Ovary (tissue), 10 donors: ENCODE results near the gene SCAPER. TPM values are rescaled to one million over a fixed set of nuclear protein-coding genes. Genes with fewer than 3 reads are reported as not detected.

ENCODE experiments used
- DNase-seq, 5 donors: peaks; one replicate each; pipeline ENCODE4 v3.0.0-alpha.2; 2019 to 2020
- H3K27ac ChIP-seq, 2 donors: fragments of 200-600 bp; one replicate each; pipeline versions ENCODE4 v1.5.1 to v1.8.0; 2019 to 2022
- H3K27me3 ChIP-seq: fragments of 200-600 bp; one replicate; pipeline ENCODE4 v1.8.0; 2022
- H3K36me3 ChIP-seq: fragments of 200-600 bp; sonication (generic); one replicate; pipeline ENCODE4 v1.5.1; 2019
- H3K4me1 ChIP-seq: one replicate; pipeline ENCODE4 v1.8.1; 2013; ENCODE audit warnings: mild to moderate bottlenecking, moderate library complexity; ENCODE audit not compliant: insufficient read depth
- H3K4me3 ChIP-seq: fragments of 200-600 bp; sonication (generic); one replicate; pipeline ENCODE4 v1.5.1; 2017
- H3K9me3 ChIP-seq, 2 donors: fragments of 200-600 bp in 1 of 2; sonication (generic) in 1 of 2; one replicate each; pipeline versions ENCODE4 v1.5.1 to v1.8.1; 2013 to 2019; ENCODE audit warnings: mild to moderate bottlenecking in 1 of 2, moderate library complexity in 1 of 2
- CTCF ChIP-seq, 3 donors: fragments of 450-650 bp in 2 of 3; fragments of 200-600 bp in 1 of 3; IDR thresholded peaks; one replicate each; pipeline versions ENCODE4 v1.5.1 to v1.8.0; 2016 to 2022; ENCODE audit warnings: antibody characterized with exemption in 3 of 3, mild to moderate bottlenecking in 1 of 3
- EP300 ChIP-seq: sonication (generic); formaldehyde crosslinking; IDR thresholded peaks from one replicate; pipeline ENCODE4 v1.6.1; 2017; ENCODE audit warnings: antibody characterized with exemption
- POLR2A ChIP-seq: fragments of 450-650 bp; IDR thresholded peaks from one replicate; pipeline ENCODE4 v1.6.1; 2017; ENCODE audit warnings: antibody characterized with exemption, mild to moderate bottlenecking, moderate library complexity
- WGBS, 3 donors: extraction: QIAGEN DNeasy Blood & Tissue Kit in 1 of 3; methylation state at CpG; one replicate each; pipeline versions ENCODE4 v1.1.5 to v1.1.7; 2013 to 2017; 5-methylcytosine and 5-hydroxymethylcytosine counted together
- intact Hi-C, 4 donors: fragments of 100-400 bp; cut with DNase I; formaldehyde crosslinking; loops; one replicate each; pipeline versions ENCODE4 v1.11.0 to v1.15.1; 2022 to 2023
- long read RNA-seq, 3 donors: library from polyadenylated mRNA in 2 of 3; unstranded in 2 of 3; transcript quantifications; one replicate each; pipeline ENCODE4 v2.0.0 and lab custom pipeline, GENCODE V29; 2021 to 2026
- polyA plus RNA-seq, 2 donors: library from polyadenylated mRNA; stranded (reverse); fragments of 200-250 nt in 1 of 2; fragments of 350-450 nt in 1 of 2; fragmentation: Illumina TruSeq in 1 of 2; extraction: RNeasy Lipid Tissue Mini Kit (QIAGEN cat#74804) in 1 of 2; gene quantifications; one replicate each; pipeline ENCODE4 v1.2.3, GENCODE V29; 2013 to 2014
- total RNA-seq, 7 donors: library from RNA; depleted of rRNA in 2 of 7; stranded (reverse); fragments of >200 nt in 2 of 7; fragmentation: NEBNext Ultra II Directional in 3 of 7; extraction: Animal tissue kit (Norgen Biotek cat#: 25700) in 3 of 7; gene quantifications; one replicate each; pipeline versions ENCODE4 v1.1.0 to v1.2.4, GENCODE V29; 2016 to 2023
- donor health status: DM: no; HTN: no; CAD: no; lungs with moderate emphysema.
- donor health status: DM: no; HTN: no; CAD: no.
- donor health status: Bipolar disorder and iron deficiency.
- donor health status: DM: yes; HTN: yes; CAD: no.
- donor health status: DM: no; HTN: no; CAD: no.
- donor health status: DM: yes; HTN: yes; CAD: no.

Gene SCAPER
- total RNA-seq (10 to 100 TPM; 21.7 to 45.8 (median 29.3) TPM), polyA plus RNA-seq (10 to 100 TPM; 13.7 to 23.8 TPM)
- long read RNA-seq, donor 1, partial matches to known transcripts: 225 of 306 reads
- long read RNA-seq, donor 1, other reads (novel, unspliced or antisense): 78 of 306 reads
- long read RNA-seq, donor 2, partial matches to known transcripts: 10 of 11 reads
- long read RNA-seq, donor 2, other reads (novel, unspliced or antisense): 0 of 11 reads
- long read RNA-seq, donor 3, partial matches to known transcripts: 4 of 10 reads
- long read RNA-seq, donor 3, other reads (novel, unspliced or antisense): 6 of 10 reads

GRCh38 chr15:76905013-76905839 lies at the start of gene SCAPER:
Gene SCAPER (minus strand): TSS chr15:76905340. CDS start chr15:76883817, 21,523 bp downstream.
- H3K9me3 ChIP-seq: no peaks in the 10 kb centered on the region
- 0 to 1% (median 0%) methylated on average over 54 to 78 of the region's 78 CpGs for WGBS, 3 donors
- no peaks in the 10 kb centered on the region for H3K27me3 ChIP-seq
- no peaks in the 10 kb centered on the region for H3K36me3 ChIP-seq
- DNase-seq: peak; percentile 93 to 95 (median 94)
- peak within 1 kb of the TSS; percentile 75 for H3K4me3 ChIP-seq
- peaks cover 3% of the 10 kb centered on the region for H3K4me1 ChIP-seq
- intact Hi-C loops: no loop called here
- H3K27ac ChIP-seq: peak within 1 kb of the TSS; percentile 90 to 91
- no peak for TF ChIP-seq CTCF (IDR thresholded peaks at IDR 0.05)
- TF ChIP-seq POLR2A: peak; percentile 74
- no peak for TF ChIP-seq EP300

GRCh38 chr15:76954744-76955143 lies 49.6 kb upstream of the SCAPER start:
- TF ChIP-seq CTCF (IDR thresholded peaks at IDR 0.05) (no peak), POLR2A (no peak), EP300 (no peak)
- whole genome bisulfite sequencing, 3 donors: 64 to 71% (median 68%) methylated on average over 2 of the region's 2 CpGs
- no peak for DNase-seq
- Histone ChIP-seq H3K27me3 (no peaks in the 10 kb centered on the region), H3K4me3 (no peak overlapping the region), H3K27ac (no peak overlapping the region), H3K36me3 (no peaks in the 10 kb centered on the region), H3K4me1 (no peaks in the 10 kb centered on the region), H3K9me3 (no peaks in the 10 kb centered on the region)
- intact Hi-C loops: no loop called here

- DNase-seq: no peak
- Histone ChIP-seq H3K9me3 (no peaks in the 10 kb centered on the region), H3K4me1 (no peaks in the 10 kb centered on the region), H3K4me3 (no peak overlapping the region), H3K36me3 (no peaks in the 10 kb centered on the region), H3K27ac (no peak overlapping the region), H3K27me3 (no peaks in the 10 kb centered on the region)
- TF ChIP-seq EP300: no peak
- TF ChIP-seq CTCF (IDR thresholded peaks at IDR 0.05): no peak
- no peak for TF ChIP-seq POLR2A
- intact Hi-C loops: no loop called here
- WGBS, 3 donors: 49 to 56% (median 53%) methylated on average over 3 of the region's 3 CpGs
Measured at GRCh38 chr15:76953913-76954312, 48.8 kb upstream of the SCAPER start.

GRCh38 chr15:76951220-76951619 lies 46.1 kb upstream of the SCAPER start:
- H3K27me3 ChIP-seq: no peaks in the 10 kb centered on the region
- DNase-seq: no peak
- no peaks in the 10 kb centered on the region for H3K36me3 ChIP-seq
- TF ChIP-seq POLR2A (no peak), EP300 (no peak), CTCF (IDR thresholded peaks at IDR 0.05) (no peak)
- intact Hi-C loops: no loop called here
- no peak overlapping the region for H3K27ac ChIP-seq
- H3K4me3 ChIP-seq: no peak overlapping the region
- H3K9me3 ChIP-seq: no peaks in the 10 kb centered on the region
- no peaks in the 10 kb centered on the region for H3K4me1 ChIP-seq
- 92 to 96% (median 94%) methylated on average over 1 of the region's 1 CpG for WGBS, 3 donors
